K562 (cell line): ENCODE measurements around the gene MKNK2. TPM values are rescaled to one million over a fixed set of nuclear protein-coding genes. Genes with fewer than 3 reads are reported as not detected.
A peak's percentile ranks its signal among the peaks of the same experiment; 100 is the strongest.

Source experiments
- CCNT2 ChIP-seq: IDR thresholded peaks from 2 replicates; pipeline ENCODE4 v1.6.1; 2011; ENCODE audit warnings: borderline replicate concordance, low read depth, mild to moderate bottlenecking, moderate library complexity, mixed read lengths, low read length; ENCODE audit not compliant: insufficient read length; ENCODE audit errors: extremely low read depth
- JUND ChIP-seq, 2 experiments: IDR thresholded peaks; 2 replicates in 1 of 2; 3 replicates in 1 of 2; pipeline ENCODE4 v1.6.1; 2011; ENCODE audit warnings: borderline replicate concordance in 2 of 2, low read depth in 2 of 2, low read length in 2 of 2, improper control_type of control experiment in 1 of 2, missing biosample characterization in 1 of 2, missing genetic modification characterization in 1 of 2, missing genetic modification reagents in 1 of 2
- MECOM ChIP-seq: fragments of 250-450 bp; sonication (Bioruptor Pico); IDR thresholded peaks from 2 replicates; pipeline ENCODE4 v1.8.0; 2022; ENCODE audit warnings: inconsistent platforms
- NFIC ChIP-seq: fragments of 450-650 bp; IDR thresholded peaks from 2 replicates; pipeline ENCODE4 v1.6.1; 2017; ENCODE audit warnings: mild to moderate bottlenecking, inconsistent platforms
- NRF1 ChIP-seq, 2 experiments: fragments of 450-650 bp; IDR thresholded peaks in 1 of 2; conservative IDR thresholded peaks in 1 of 2; 2 replicates each; pipeline ENCODE4 v1.6.1; 2014; ENCODE audit warnings: mild to moderate bottlenecking in 2 of 2
- WHSC1 ChIP-seq: IDR thresholded peaks from one replicate; pipeline ENCODE4 v1.6.1; 2012; ENCODE audit warnings: low read length, control low read depth, inconsistent platforms
- ZKSCAN1 ChIP-seq: fragments of 150-350 bp; IDR thresholded peaks from 2 replicates; pipeline ENCODE4 v1.6.1; 2016; ENCODE audit warnings: low read depth, low read length
- ZNF436 ChIP-seq: fragments of 250-450, 450-650 bp; sonication (Bioruptor Pico); formaldehyde crosslinking; IDR thresholded peaks from 2 replicates; pipeline ENCODE4 v1.7.0; 2020; ENCODE audit warnings: mild to moderate bottlenecking
- ZNF830 ChIP-seq: fragments of 250-450 bp; sonication (Bioruptor Pico); IDR thresholded peaks from 2 replicates; pipeline ENCODE4 v1.5.0; 2021; ENCODE audit warnings: mild to moderate bottlenecking
- polyA plus RNA-seq, 8 experiments: library from polyadenylated mRNA; depleted of rRNA in 4 of 8; stranded (reverse) in 5 of 8; unstranded in 3 of 8; fragments of >200 nt; fragmentation: Nextera tagmentation in 2 of 8; fragmentation: Illumina TruSeq in 1 of 8; extraction: Ambion mirVana in 2 of 8; extraction: Trizol in 1 of 8; gene quantifications; 2 replicates each; pipeline versions ENCODE4 v1.2.1 to v1.2.3, GENCODE V29; 2011 to 2014; ENCODE audit warnings: inconsistent platforms in 1 of 8, missing spikeins in 1 of 8
- total RNA-seq, 7 experiments: library from RNA; depleted of rRNA in 6 of 7; stranded (reverse); fragments of >200 nt in 6 of 7; fragmentation: Illumina TruSeq in 2 of 7; extraction: Trizol in 2 of 7; gene quantifications; 2 replicates each; pipeline versions ENCODE4 v1.2.1 to v1.2.3, GENCODE V29; 2011 to 2021; ENCODE audit warnings: low replicate concordance in 1 of 7
- TF ChIP-seq, protein P1 (sequence below): fragments of 450-650 bp; IDR thresholded peaks from 2 replicates; pipeline ENCODE4 v1.6.1; 2016; ENCODE audit warnings: mild to moderate bottlenecking, moderate library complexity
- TF ChIP-seq, protein P2 (sequence below): fragments of 200-400 bp; formaldehyde crosslinking; IDR thresholded peaks from 2 replicates; pipeline ENCODE4 v1.6.1; 2017; ENCODE audit warnings: mild to moderate bottlenecking, low read depth, low read length, moderate library complexity
- TF ChIP-seq, protein P3 (sequence below): fragments of 450-650 bp; IDR thresholded peaks from 2 replicates; pipeline ENCODE4 v1.6.1; 2016

The MKNK2 gene
- total and polyA plus RNA-seq, 9 of the 15 experiments (the other 6 are each of a cell fraction or from before 2014, with no cell fraction given) = 5.1 to 191 (median 51.9) TPM

- TF ChIP-seq, protein P1, sequence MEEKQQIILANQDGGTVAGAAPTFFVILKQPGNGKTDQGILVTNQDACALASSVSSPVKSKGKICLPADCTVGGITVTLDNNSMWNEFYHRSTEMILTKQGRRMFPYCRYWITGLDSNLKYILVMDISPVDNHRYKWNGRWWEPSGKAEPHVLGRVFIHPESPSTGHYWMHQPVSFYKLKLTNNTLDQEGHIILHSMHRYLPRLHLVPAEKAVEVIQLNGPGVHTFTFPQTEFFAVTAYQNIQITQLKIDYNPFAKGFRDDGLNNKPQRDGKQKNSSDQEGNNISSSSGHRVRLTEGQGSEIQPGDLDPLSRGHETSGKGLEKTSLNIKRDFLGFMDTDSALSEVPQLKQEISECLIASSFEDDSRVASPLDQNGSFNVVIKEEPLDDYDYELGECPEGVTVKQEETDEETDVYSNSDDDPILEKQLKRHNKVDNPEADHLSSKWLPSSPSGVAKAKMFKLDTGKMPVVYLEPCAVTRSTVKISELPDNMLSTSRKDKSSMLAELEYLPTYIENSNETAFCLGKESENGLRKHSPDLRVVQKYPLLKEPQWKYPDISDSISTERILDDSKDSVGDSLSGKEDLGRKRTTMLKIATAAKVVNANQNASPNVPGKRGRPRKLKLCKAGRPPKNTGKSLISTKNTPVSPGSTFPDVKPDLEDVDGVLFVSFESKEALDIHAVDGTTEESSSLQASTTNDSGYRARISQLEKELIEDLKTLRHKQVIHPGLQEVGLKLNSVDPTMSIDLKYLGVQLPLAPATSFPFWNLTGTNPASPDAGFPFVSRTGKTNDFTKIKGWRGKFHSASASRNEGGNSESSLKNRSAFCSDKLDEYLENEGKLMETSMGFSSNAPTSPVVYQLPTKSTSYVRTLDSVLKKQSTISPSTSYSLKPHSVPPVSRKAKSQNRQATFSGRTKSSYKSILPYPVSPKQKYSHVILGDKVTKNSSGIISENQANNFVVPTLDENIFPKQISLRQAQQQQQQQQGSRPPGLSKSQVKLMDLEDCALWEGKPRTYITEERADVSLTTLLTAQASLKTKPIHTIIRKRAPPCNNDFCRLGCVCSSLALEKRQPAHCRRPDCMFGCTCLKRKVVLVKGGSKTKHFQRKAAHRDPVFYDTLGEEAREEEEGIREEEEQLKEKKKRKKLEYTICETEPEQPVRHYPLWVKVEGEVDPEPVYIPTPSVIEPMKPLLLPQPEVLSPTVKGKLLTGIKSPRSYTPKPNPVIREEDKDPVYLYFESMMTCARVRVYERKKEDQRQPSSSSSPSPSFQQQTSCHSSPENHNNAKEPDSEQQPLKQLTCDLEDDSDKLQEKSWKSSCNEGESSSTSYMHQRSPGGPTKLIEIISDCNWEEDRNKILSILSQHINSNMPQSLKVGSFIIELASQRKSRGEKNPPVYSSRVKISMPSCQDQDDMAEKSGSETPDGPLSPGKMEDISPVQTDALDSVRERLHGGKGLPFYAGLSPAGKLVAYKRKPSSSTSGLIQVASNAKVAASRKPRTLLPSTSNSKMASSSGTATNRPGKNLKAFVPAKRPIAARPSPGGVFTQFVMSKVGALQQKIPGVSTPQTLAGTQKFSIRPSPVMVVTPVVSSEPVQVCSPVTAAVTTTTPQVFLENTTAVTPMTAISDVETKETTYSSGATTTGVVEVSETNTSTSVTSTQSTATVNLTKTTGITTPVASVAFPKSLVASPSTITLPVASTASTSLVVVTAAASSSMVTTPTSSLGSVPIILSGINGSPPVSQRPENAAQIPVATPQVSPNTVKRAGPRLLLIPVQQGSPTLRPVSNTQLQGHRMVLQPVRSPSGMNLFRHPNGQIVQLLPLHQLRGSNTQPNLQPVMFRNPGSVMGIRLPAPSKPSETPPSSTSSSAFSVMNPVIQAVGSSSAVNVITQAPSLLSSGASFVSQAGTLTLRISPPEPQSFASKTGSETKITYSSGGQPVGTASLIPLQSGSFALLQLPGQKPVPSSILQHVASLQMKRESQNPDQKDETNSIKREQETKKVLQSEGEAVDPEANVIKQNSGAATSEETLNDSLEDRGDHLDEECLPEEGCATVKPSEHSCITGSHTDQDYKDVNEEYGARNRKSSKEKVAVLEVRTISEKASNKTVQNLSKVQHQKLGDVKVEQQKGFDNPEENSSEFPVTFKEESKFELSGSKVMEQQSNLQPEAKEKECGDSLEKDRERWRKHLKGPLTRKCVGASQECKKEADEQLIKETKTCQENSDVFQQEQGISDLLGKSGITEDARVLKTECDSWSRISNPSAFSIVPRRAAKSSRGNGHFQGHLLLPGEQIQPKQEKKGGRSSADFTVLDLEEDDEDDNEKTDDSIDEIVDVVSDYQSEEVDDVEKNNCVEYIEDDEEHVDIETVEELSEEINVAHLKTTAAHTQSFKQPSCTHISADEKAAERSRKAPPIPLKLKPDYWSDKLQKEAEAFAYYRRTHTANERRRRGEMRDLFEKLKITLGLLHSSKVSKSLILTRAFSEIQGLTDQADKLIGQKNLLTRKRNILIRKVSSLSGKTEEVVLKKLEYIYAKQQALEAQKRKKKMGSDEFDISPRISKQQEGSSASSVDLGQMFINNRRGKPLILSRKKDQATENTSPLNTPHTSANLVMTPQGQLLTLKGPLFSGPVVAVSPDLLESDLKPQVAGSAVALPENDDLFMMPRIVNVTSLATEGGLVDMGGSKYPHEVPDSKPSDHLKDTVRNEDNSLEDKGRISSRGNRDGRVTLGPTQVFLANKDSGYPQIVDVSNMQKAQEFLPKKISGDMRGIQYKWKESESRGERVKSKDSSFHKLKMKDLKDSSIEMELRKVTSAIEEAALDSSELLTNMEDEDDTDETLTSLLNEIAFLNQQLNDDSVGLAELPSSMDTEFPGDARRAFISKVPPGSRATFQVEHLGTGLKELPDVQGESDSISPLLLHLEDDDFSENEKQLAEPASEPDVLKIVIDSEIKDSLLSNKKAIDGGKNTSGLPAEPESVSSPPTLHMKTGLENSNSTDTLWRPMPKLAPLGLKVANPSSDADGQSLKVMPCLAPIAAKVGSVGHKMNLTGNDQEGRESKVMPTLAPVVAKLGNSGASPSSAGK = peak; percentile 84
- TF ChIP-seq NFIC = peak; percentile 67
- TF ChIP-seq, protein P2, sequence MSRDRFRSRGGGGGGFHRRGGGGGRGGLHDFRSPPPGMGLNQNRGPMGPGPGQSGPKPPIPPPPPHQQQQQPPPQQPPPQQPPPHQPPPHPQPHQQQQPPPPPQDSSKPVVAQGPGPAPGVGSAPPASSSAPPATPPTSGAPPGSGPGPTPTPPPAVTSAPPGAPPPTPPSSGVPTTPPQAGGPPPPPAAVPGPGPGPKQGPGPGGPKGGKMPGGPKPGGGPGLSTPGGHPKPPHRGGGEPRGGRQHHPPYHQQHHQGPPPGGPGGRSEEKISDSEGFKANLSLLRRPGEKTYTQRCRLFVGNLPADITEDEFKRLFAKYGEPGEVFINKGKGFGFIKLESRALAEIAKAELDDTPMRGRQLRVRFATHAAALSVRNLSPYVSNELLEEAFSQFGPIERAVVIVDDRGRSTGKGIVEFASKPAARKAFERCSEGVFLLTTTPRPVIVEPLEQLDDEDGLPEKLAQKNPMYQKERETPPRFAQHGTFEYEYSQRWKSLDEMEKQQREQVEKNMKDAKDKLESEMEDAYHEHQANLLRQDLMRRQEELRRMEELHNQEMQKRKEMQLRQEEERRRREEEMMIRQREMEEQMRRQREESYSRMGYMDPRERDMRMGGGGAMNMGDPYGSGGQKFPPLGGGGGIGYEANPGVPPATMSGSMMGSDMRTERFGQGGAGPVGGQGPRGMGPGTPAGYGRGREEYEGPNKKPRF = no peak
- peak; percentile 89 for TF ChIP-seq CCNT2
- TF ChIP-seq ZNF830 (CRISPR knock-in tag) = 0 out of 2 replicates have a peak, but pooled peaks have one; percentile 69
- TF ChIP-seq MECOM = peak; percentile 66
- no peak for TF ChIP-seq WHSC1
- peak; percentile 46 to 67 for TF ChIP-seq NRF1 (conservative IDR thresholded peaks at IDR 0.05 in 1 of 2, IDR thresholded peaks at IDR 0.05 in 1 of 2)
- TF ChIP-seq ZKSCAN1 = peak; percentile 37; the same call in 1 of the 2 replicates
- TF ChIP-seq JUND (IDR thresholded peaks at IDR 0.05; ENCODE audit: borderline replicate concordance, low read depth, low read length) = peak; percentile 98
- peak; percentile 91; the same call in 1 of the 3 replicates for TF ChIP-seq JUND (tag; IDR thresholded peaks at IDR 0.05; ENCODE audit: borderline replicate concordance, low read depth, low read length)
- no peak for TF ChIP-seq ZNF436
- TF ChIP-seq, protein P3, sequence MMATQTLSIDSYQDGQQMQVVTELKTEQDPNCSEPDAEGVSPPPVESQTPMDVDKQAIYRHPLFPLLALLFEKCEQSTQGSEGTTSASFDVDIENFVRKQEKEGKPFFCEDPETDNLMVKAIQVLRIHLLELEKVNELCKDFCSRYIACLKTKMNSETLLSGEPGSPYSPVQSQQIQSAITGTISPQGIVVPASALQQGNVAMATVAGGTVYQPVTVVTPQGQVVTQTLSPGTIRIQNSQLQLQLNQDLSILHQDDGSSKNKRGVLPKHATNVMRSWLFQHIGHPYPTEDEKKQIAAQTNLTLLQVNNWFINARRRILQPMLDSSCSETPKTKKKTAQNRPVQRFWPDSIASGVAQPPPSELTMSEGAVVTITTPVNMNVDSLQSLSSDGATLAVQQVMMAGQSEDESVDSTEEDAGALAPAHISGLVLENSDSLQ = 0 out of 2 replicates have a peak, but pooled peaks have one; percentile 3
Measured at GRCh38 chr19:2059422-2060201, 8.6 kb upstream of the MKNK2 start (continued).
